HCT116 (cell line): ENCODE results near the gene ZNRF2. TPM values are rescaled to one million over a fixed set of nuclear protein-coding genes. Genes with fewer than 3 reads are reported as not detected.

ENCODE experiments used
- ATAC-seq: fragments of 200-7000 bp; cut with Tn5 transposase; 2 replicates; pipeline ENCODE4 v1.9.1; 2020; ENCODE audit warnings: mild to moderate bottlenecking, moderate library complexity
- BruUV-seq: library from RNA; stranded (reverse); fragments of 400-500 nt; replicated peaks from 2 replicates; lab custom pipeline; 2021; lab: Mats Ljungman, UMichigan
- CTCF ChIA-PET: fragments of 300-600 bp; sonication (Branson Sonifier 250); formaldehyde crosslinking; loops from one replicate; lab custom pipeline; 2021; ENCODE audit warnings: antibody characterized with exemption; lab: Charles Lee
- POLR2A ChIA-PET: fragments of 300-600, 350-600 bp; sonication (Branson Sonifier 250); formaldehyde crosslinking; loops from one replicate; lab custom pipeline; 2021; ENCODE audit warnings: antibody characterized with exemption; lab: Charles Lee
- RAD21 ChIA-PET, 2 experiments: fragments of 300-600 bp; sonication (Branson Sonifier 250); formaldehyde crosslinking; loops; one replicate each; lab custom pipeline; 2023; ENCODE audit warnings: low total read pairs in 2 of 2; ENCODE audit not compliant: uncharacterized antibody in 2 of 2, unreplicated experiment in 2 of 2, low non-redundant PET in 1 of 2; lab: Charles Lee
- DNase-seq: peaks from one replicate; pipeline ENCODE4 v3.0.0-alpha.2; 2010; ENCODE audit warnings: low read depth, low spot score
- H2AFZ ChIP-seq: fragments of 200-600 bp; shearing (Covaris generic), sonication (generic); 2 replicates; pipeline ENCODE4 v1.6.1; 2017; ENCODE audit warnings: low read depth, mixed run types, mixed read lengths, antibody characterized with exemption, low read length; ENCODE audit not compliant: poor library complexity, severe bottlenecking
- H3K27ac ChIP-seq: 2 replicates; pipeline ENCODE4 v1.5.1; 2012; ENCODE audit warnings: low read depth, low read length
- H3K27me3 ChIP-seq: fragments of 200-600 bp; sonication (generic); 2 replicates; pipeline ENCODE4 v1.6.1; 2016; ENCODE audit warnings: mixed run types, low read length, mixed read lengths; ENCODE audit not compliant: insufficient read depth
- H3K36me3 ChIP-seq, 2 experiments: fragments of 200-500 bp in 1 of 2; fragments of 200-600 bp in 1 of 2; sonication (Bioruptor generic) in 1 of 2; sonication (generic) in 1 of 2; 2 replicates each; pipeline versions ENCODE4 v1.5.1 to v1.6.1; 2014 to 2016; ENCODE audit warnings: low read length in 2 of 2, inconsistent platforms in 1 of 2, mixed read lengths in 1 of 2, mixed run types in 1 of 2; ENCODE audit not compliant: insufficient read depth in 2 of 2, control insufficient read depth in 1 of 2
- H3K4me1 ChIP-seq, 2 experiments: fragments of 200-600 bp in 1 of 2; sonication (generic) in 1 of 2; 2 replicates each; pipeline versions ENCODE4 v1.5.1 to v1.6.1; 2012 to 2017; ENCODE audit warnings: low read length in 2 of 2, inconsistent platforms in 1 of 2, mild to moderate bottlenecking in 1 of 2, mixed read lengths in 1 of 2, mixed run types in 1 of 2, moderate library complexity in 1 of 2; ENCODE audit not compliant: insufficient read depth in 2 of 2, control insufficient read depth in 1 of 2
- H3K4me2 ChIP-seq: fragments of 200-600 bp; sonication (generic); 2 replicates; pipeline ENCODE4 v1.6.1; 2017; ENCODE audit warnings: mixed run types, low read length, mixed read lengths
- H3K4me3 ChIP-seq, 2 experiments: fragments of 200-600 bp in 1 of 2; sonication (generic) in 1 of 2; replicated peaks in 1 of 2; 2 replicates each; pipeline ENCODE4 v1.5.1; 2011 to 2016; ENCODE audit warnings: low read length in 2 of 2, control low read depth in 1 of 2, low read depth in 1 of 2, mild to moderate bottlenecking in 1 of 2, mixed read lengths in 1 of 2, mixed run types in 1 of 2
- H3K79me2 ChIP-seq: fragments of 200-600 bp; sonication (generic); 2 replicates; pipeline ENCODE4 v1.6.1; 2017; ENCODE audit warnings: mild to moderate bottlenecking, mixed run types, low read length, moderate library complexity, mixed read lengths; ENCODE audit not compliant: insufficient read depth
- H3K9ac ChIP-seq: fragments of 200-600 bp; sonication (generic); 2 replicates; pipeline ENCODE4 v1.6.1; 2016; ENCODE audit warnings: low read length, mixed read lengths
- H3K9me2 ChIP-seq: fragments of 200-600 bp; sonication (generic), shearing (Covaris generic); 2 replicates; pipeline ENCODE4 v1.6.1; 2017; ENCODE audit warnings: mixed run types, mild to moderate bottlenecking, moderate library complexity; ENCODE audit not compliant: insufficient read depth
- H3K9me3 ChIP-seq, 2 experiments: fragments of 200-500 bp in 1 of 2; fragments of 200-600 bp in 1 of 2; sonication (Bioruptor generic) in 1 of 2; sonication (generic) in 1 of 2; 2 replicates each; pipeline ENCODE4 v1.6.1; 2014 to 2017; ENCODE audit warnings: low read length in 2 of 2, mixed read lengths in 2 of 2, inconsistent platforms in 1 of 2, low read depth in 1 of 2, mild to moderate bottlenecking in 1 of 2, mixed run types in 1 of 2, moderate library complexity in 1 of 2; ENCODE audit not compliant: control insufficient read depth in 1 of 2, insufficient read depth in 1 of 2
- H4K20me1 ChIP-seq: fragments of 200-600 bp; sonication (generic), shearing (Covaris generic); 2 replicates; pipeline ENCODE4 v1.6.1; 2017; ENCODE audit warnings: mixed run types, mild to moderate bottlenecking, moderate library complexity; ENCODE audit not compliant: insufficient read depth
- CBX3 ChIP-seq: IDR thresholded peaks from 2 replicates; pipeline ENCODE4 v1.6.1; 2012; ENCODE audit warnings: low read depth
- CEBPB ChIP-seq: IDR thresholded peaks from 2 replicates; pipeline ENCODE4 v1.6.1; 2012; ENCODE audit warnings: low read depth
- CTCF ChIP-seq, 3 experiments: fragments of 200-600 bp in 1 of 3; sonication (generic) in 1 of 3; IDR thresholded peaks in 2 of 3; conservative IDR thresholded peaks in 1 of 3; 2 replicates each; pipeline ENCODE4 v1.5.1; 2012 to 2017; ENCODE audit warnings: low read depth in 2 of 3, low read length in 2 of 3, antibody characterized with exemption in 1 of 3, borderline replicate concordance in 1 of 3, control low read depth in 1 of 3, mild to moderate bottlenecking in 1 of 3, mixed read lengths in 1 of 3, mixed run types in 1 of 3, moderate library complexity in 1 of 3; ENCODE audit not compliant: insufficient read depth in 1 of 3
- ELF1 ChIP-seq: IDR thresholded peaks from 2 replicates; pipeline ENCODE4 v1.6.1; 2012; ENCODE audit warnings: low read depth, borderline replicate concordance
- FOSL1 ChIP-seq: IDR thresholded peaks from 2 replicates; pipeline ENCODE4 v1.6.1; 2012; ENCODE audit warnings: low read depth
- RAD21 ChIP-seq: IDR thresholded peaks from 2 replicates; pipeline ENCODE4 v1.6.1; 2012; ENCODE audit warnings: low read depth, mild to moderate bottlenecking
- REST ChIP-seq: IDR thresholded peaks from 2 replicates; pipeline ENCODE4 v1.6.1; 2012; ENCODE audit warnings: low read depth
- SIN3A ChIP-seq: IDR thresholded peaks from 2 replicates; pipeline ENCODE4 v1.6.1; 2012; ENCODE audit warnings: low read depth
- SP1 ChIP-seq: IDR thresholded peaks from 2 replicates; pipeline ENCODE4 v1.6.1; 2012; ENCODE audit warnings: low read depth
- TCF7L2 ChIP-seq: IDR thresholded peaks from 2 replicates; pipeline ENCODE4 v1.7.0; 2011; ENCODE audit warnings: borderline replicate concordance, inconsistent platforms; ENCODE audit not compliant: insufficient read depth, insufficient read length; ENCODE audit errors: extremely low read depth
- YY1 ChIP-seq: IDR thresholded peaks from 2 replicates; pipeline ENCODE4 v1.6.1; 2011; ENCODE audit warnings: low read length, low read depth, moderate library complexity, mild to moderate bottlenecking; ENCODE audit not compliant: insufficient replicate concordance; ENCODE audit errors: extremely low read depth
- intact Hi-C: fragments of 100-400 bp; cut with micrococcal nuclease; formaldehyde crosslinking; loops from 2 replicates; pipeline ENCODE4 v1.10.0; 2022
- total RNA-seq: library from RNA; stranded (reverse); gene quantifications from one replicate; pipeline ENCODE4 v1.2.1, GENCODE V29; 2021; ENCODE audit not compliant: unreplicated experiment
- TF ChIP-seq, protein P1 (sequence below): IDR thresholded peaks from 2 replicates; pipeline ENCODE4 v1.6.1; 2011; ENCODE audit warnings: mild to moderate bottlenecking, low read length, moderate library complexity; ENCODE audit not compliant: insufficient replicate concordance; ENCODE audit errors: extremely low read depth
- TF ChIP-seq, protein P2 (sequence below): IDR thresholded peaks from 2 replicates; pipeline ENCODE4 v1.6.1; 2012

The ZNRF2 gene
- total RNA-seq, 1 experiment from 2014 or later, result 10.2 TPM

DNA sequence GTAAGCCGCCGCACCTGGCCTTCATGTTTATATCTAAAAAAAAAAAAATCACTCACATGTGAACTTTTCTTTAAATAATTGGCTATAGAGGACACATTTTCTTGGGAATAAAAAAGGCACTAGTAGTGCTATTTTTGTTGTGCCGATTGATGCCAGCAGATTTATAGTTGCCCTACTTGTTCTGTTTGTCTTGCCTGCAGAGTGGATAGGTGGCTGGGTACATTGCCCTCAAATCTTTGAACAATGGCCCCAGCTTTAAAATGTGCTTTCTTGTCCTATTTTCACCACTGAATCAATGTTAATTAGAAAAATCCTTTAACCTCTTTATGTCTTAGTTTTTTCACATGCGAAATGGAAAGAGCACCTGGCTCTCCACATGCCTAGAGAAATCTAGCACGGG, 30.1 kb upstream of the ZNRF2 start:
- no peak overlapping the region for H3K4me3 ChIP-seq
- H3K36me3 ChIP-seq, result no peaks in the 10 kb centered on the region
- no peaks in the 10 kb centered on the region for H4K20me1 ChIP-seq
- H2AFZ ChIP-seq, result no peak overlapping the region
- H3K27ac ChIP-seq, result no peak overlapping the region
- H3K27me3 ChIP-seq, result no peaks in the 10 kb centered on the region
- ChIA-PET CTCF (no interaction called here), RAD21 (no interaction called here), POLR2A (no interaction called here)
- H3K79me2 ChIP-seq, result no peaks in the 10 kb centered on the region
- no peak for DNase-seq
- no TSS peak for BruUV-seq
- H3K4me1 ChIP-seq, result 0 out of 4 replicates have a peak, but pooled peaks cover 0 to 3% of the 10 kb centered on the region in 2 experiments
- no peak overlapping the region for H3K9ac ChIP-seq
- H3K4me2 ChIP-seq, result no peak overlapping the region
- H3K9me3 ChIP-seq, result no peaks in the 10 kb centered on the region
- TF ChIP-seq RAD21, result no peak
- no peak for TF ChIP-seq CEBPB
- TF ChIP-seq CBX3, result no peak
- intact Hi-C loops, result no loop called here
- ATAC-seq, result no peak
- H3K9me2 ChIP-seq, result no peaks in the 10 kb centered on the region

DNA sequence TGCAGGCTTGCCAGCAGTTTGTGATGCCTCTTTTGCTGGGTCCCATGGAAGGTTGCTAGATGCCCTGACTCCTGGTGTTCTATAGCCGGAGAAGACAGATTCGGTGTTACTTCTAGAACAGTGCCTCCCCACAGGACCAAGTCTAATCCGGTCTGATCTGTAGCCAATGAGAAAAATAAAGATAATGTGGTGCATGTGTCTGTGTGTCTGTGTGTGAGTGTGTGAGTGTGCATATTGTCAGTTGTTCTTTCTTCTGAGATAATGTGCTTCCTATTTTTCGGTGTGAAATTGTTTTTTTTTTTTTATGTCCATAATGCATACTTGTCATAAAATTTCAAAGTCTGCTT, 29.7 kb upstream of the ZNRF2 start:
- ChIA-PET RAD21 (no interaction called here), POLR2A (no interaction called here), CTCF (no interaction called here)
- no TSS peak for BruUV-seq
- no peaks in the 10 kb centered on the region for H4K20me1 ChIP-seq
- 0 out of 4 replicates have a peak, but pooled peaks cover 0 to 3% of the 10 kb centered on the region in 2 experiments for H3K4me1 ChIP-seq
- H2AFZ ChIP-seq, result no peak overlapping the region
- no peaks in the 10 kb centered on the region for H3K9me3 ChIP-seq
- ATAC-seq, result no peak
- H3K79me2 ChIP-seq, result no peaks in the 10 kb centered on the region
- H3K36me3 ChIP-seq, result no peaks in the 10 kb centered on the region
- intact Hi-C loops, result no loop called here
- no peak overlapping the region for H3K27ac ChIP-seq
- no peak overlapping the region for H3K4me2 ChIP-seq
- DNase-seq, result no peak
- H3K9ac ChIP-seq, result no peak overlapping the region
- H3K4me3 ChIP-seq, result no peak overlapping the region
- H3K9me2 ChIP-seq, result no peaks in the 10 kb centered on the region
- no peaks in the 10 kb centered on the region for H3K27me3 ChIP-seq
- TF ChIP-seq TCF7L2, result no peak
- TF ChIP-seq FOSL1, result no peak
- no peak for TF ChIP-seq CTCF (IDR thresholded peaks at IDR 0.05 in 2 of 3, conservative IDR thresholded peaks at IDR 0.05 in 1 of 3; ENCODE audit: borderline replicate concordance in 1 of 3, insufficient read depth in 1 of 3, low read depth in 2 of 3, low read length in 2 of 3)
- TF ChIP-seq, protein P1, sequence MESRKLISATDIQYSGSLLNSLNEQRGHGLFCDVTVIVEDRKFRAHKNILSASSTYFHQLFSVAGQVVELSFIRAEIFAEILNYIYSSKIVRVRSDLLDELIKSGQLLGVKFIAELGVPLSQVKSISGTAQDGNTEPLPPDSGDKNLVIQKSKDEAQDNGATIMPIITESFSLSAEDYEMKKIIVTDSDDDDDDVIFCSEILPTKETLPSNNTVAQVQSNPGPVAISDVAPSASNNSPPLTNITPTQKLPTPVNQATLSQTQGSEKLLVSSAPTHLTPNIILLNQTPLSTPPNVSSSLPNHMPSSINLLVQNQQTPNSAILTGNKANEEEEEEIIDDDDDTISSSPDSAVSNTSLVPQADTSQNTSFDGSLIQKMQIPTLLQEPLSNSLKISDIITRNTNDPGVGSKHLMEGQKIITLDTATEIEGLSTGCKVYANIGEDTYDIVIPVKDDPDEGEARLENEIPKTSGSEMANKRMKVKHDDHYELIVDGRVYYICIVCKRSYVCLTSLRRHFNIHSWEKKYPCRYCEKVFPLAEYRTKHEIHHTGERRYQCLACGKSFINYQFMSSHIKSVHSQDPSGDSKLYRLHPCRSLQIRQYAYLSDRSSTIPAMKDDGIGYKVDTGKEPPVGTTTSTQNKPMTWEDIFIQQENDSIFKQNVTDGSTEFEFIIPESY, result no peak
- no peak for TF ChIP-seq SIN3A
- no peak for TF ChIP-seq REST
- TF ChIP-seq CBX3, result no peak
- TF ChIP-seq SP1, result no peak
- no peak for TF ChIP-seq ELF1
- TF ChIP-seq YY1, result no peak
- TF ChIP-seq, protein P2, sequence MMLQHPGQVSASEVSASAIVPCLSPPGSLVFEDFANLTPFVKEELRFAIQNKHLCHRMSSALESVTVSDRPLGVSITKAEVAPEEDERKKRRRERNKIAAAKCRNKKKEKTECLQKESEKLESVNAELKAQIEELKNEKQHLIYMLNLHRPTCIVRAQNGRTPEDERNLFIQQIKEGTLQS, result no peak
